ENCODE data around the gene KLK5.

KLK5 gene

GRCh38 chr19:50912102-50912599 is 40.7 kb downstream of the KLK5 start:
- H3K4me3 ChIP-seq (ENCODE audit: low read depth, low read length), result no peak overlapping the region
- TF ChIP-seq CTCF (IDR thresholded peaks at IDR 0.05; ENCODE audit: insufficient read depth, low read depth, low read length, missing control alignments), result no peak
- DNase-seq (ENCODE audit: low read depth), result no peak

- H3K4me3 ChIP-seq (ENCODE audit: low read depth, low read length), result no peak within 1 kb of the TSS
- DNase-seq (ENCODE audit: low read depth), result no peak
- TF ChIP-seq CTCF (IDR thresholded peaks at IDR 0.05; ENCODE audit: insufficient read depth, low read depth, low read length, missing control alignments), result no peak
Observed at GRCh38 chr19:50911206-50912101, 41.4 kb downstream of the KLK5 start, which contains the start of gene KLK4. Gene KLK4 (minus strand): TSS chr19:50911395. CDS start chr19:50910738, 657 bp downstream.

DNA sequence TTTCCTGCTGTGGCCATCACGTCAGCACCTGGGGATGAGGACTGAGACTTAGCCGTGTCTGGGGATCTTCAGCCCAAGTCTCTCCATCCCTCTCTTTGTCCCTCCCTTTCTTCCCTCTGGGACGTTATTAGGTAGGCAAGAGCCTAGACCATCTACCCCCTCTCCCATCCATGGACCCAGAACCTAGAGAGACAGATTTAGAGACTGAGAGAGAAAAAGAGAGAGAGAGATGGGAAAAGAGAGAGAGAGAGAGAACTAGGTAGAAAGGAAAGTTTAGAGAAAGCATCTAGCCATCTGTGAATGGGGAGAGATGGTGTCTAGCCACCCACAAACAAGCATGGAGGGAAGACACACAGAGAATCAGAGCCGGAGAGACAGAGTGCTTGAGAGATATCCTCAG is 42.1 kb downstream of the KLK5 start:
- no peak overlapping the region for H3K4me3 ChIP-seq (ENCODE audit: low read depth, low read length)
- no peak for DNase-seq (ENCODE audit: low read depth)
- TF ChIP-seq CTCF (IDR thresholded peaks at IDR 0.05; ENCODE audit: insufficient read depth, low read depth, low read length, missing control alignments), result no peak

- peak; percentile 79 for DNase-seq (ENCODE audit: low read depth)
- TF ChIP-seq CTCF (IDR thresholded peaks at IDR 0.05; ENCODE audit: insufficient read depth, low read depth, low read length, missing control alignments), result no peak
- no peak overlapping the region for H3K4me3 ChIP-seq (ENCODE audit: low read depth, low read length)
Observed at GRCh38 chr19:50909240-50910070, 43.4 kb downstream of the KLK5 start.

- no peak for DNase-seq (ENCODE audit: low read depth)
- TF ChIP-seq CTCF (IDR thresholded peaks at IDR 0.05; ENCODE audit: insufficient read depth, low read depth, low read length, missing control alignments), result no peak
- H3K4me3 ChIP-seq (ENCODE audit: low read depth, low read length), result no peak overlapping the region
Observed at GRCh38 chr19:50908336-50908735, 44.5 kb downstream of the KLK5 start.

- peak; percentile 70 for TF ChIP-seq CTCF (IDR thresholded peaks at IDR 0.05; ENCODE audit: insufficient read depth, low read depth, low read length, missing control alignments)
- peak; percentile 59 for DNase-seq (ENCODE audit: low read depth)
- H3K4me3 ChIP-seq (ENCODE audit: low read depth, low read length), result no peak overlapping the region
Observed at GRCh38 chr19:50906217-50906616, 46.6 kb downstream of the KLK5 start.
